Liver (tissue), 9 donors: ENCODE data around the gene FAAP100. TPM values are rescaled to one million over a fixed set of nuclear protein-coding genes. Genes with fewer than 3 reads are reported as not detected.

Experiments used
- DNase-seq: peaks from one replicate; pipeline ENCODE4 v3.0.0-alpha.2; 2017; ENCODE audit warnings: low spot score
- H3K27ac ChIP-seq, 2 donors: one replicate each; pipeline ENCODE4 v1.7.0; 2013; ENCODE audit warnings: inconsistent platforms in 2 of 2, low read length in 2 of 2, control low read depth in 1 of 2, low read depth in 1 of 2, mild to moderate bottlenecking in 1 of 2
- H3K27me3 ChIP-seq, 4 donors: one replicate each; pipeline versions ENCODE4 v1.6.1 to v1.7.0; 2013; ENCODE audit warnings: low read length in 3 of 4, inconsistent platforms in 1 of 4, mild to moderate bottlenecking in 1 of 4, moderate library complexity in 1 of 4; ENCODE audit not compliant: control insufficient read depth in 4 of 4, insufficient read depth in 4 of 4
- H3K36me3 ChIP-seq, 4 donors: one replicate each; pipeline versions ENCODE4 v1.6.1 to v1.7.0; 2013; ENCODE audit warnings: low read length in 3 of 4, mild to moderate bottlenecking in 3 of 4, low read depth in 1 of 4, moderate library complexity in 1 of 4; ENCODE audit not compliant: control insufficient read depth in 4 of 4, insufficient read depth in 3 of 4
- H3K4me1 ChIP-seq, 4 donors: one replicate each; pipeline versions ENCODE4 v1.6.1 to v1.7.0; 2013; ENCODE audit warnings: low read length in 3 of 4, mild to moderate bottlenecking in 3 of 4, moderate library complexity in 1 of 4; ENCODE audit not compliant: control insufficient read depth in 4 of 4, insufficient read depth in 4 of 4
- H3K4me3 ChIP-seq, 3 donors: one replicate each; pipeline versions ENCODE4 v1.6.1 to v1.7.0; 2013; ENCODE audit warnings: low read length in 3 of 3, control low read depth in 1 of 3, low read depth in 1 of 3, mild to moderate bottlenecking in 1 of 3
- H3K9ac ChIP-seq, 2 donors: one replicate each; pipeline ENCODE4 v1.7.0; 2013; ENCODE audit warnings: low read length in 2 of 2, mild to moderate bottlenecking in 2 of 2, moderate library complexity in 2 of 2, control low read depth in 1 of 2, low read depth in 1 of 2
- H3K9me3 ChIP-seq, 4 donors: one replicate each; pipeline versions ENCODE4 v1.6.1 to v1.7.0; 2013; ENCODE audit warnings: low read length in 3 of 4; ENCODE audit not compliant: control insufficient read depth in 4 of 4
- CTCF ChIP-seq: fragments of 150-350 bp; IDR thresholded peaks from 2 replicates; pipeline ENCODE4 v1.5.1; 2017; ENCODE audit warnings: improper control_type of control experiment, low read depth, low read length; ENCODE audit not compliant: missing input control
- EGR1 ChIP-seq, 2 donors: IDR thresholded peaks; 2 replicates each; pipeline ENCODE4 v1.6.1; 2016 to 2018; ENCODE audit warnings: antibody characterized with exemption in 2 of 2, low read depth in 2 of 2
- FOXA2 ChIP-seq: IDR thresholded peaks from 2 replicates; pipeline ENCODE4 v1.6.1; 2016; ENCODE audit warnings: antibody characterized with exemption
- HNF4A ChIP-seq, 2 donors: conservative IDR thresholded peaks; 2 replicates each; pipeline ENCODE4 v1.6.1; 2016; ENCODE audit warnings: antibody characterized with exemption in 2 of 2, mild to moderate bottlenecking in 2 of 2
- HNF4G ChIP-seq: IDR thresholded peaks from 2 replicates; pipeline ENCODE4 v1.6.1; 2016; ENCODE audit warnings: antibody characterized with exemption
- JUND ChIP-seq, 2 donors: IDR thresholded peaks; 2 replicates each; pipeline ENCODE4 v1.6.1; 2016; ENCODE audit warnings: antibody characterized with exemption in 2 of 2
- MAX ChIP-seq: IDR thresholded peaks from 2 replicates; pipeline ENCODE4 v1.6.1; 2016; ENCODE audit warnings: antibody characterized with exemption
- NR2F2 ChIP-seq: IDR thresholded peaks from 2 replicates; pipeline ENCODE4 v1.6.1; 2016; ENCODE audit warnings: antibody characterized with exemption
- RAD21 ChIP-seq, 2 donors: IDR thresholded peaks; 2 replicates each; pipeline ENCODE4 v1.6.1; 2016; ENCODE audit warnings: antibody characterized with exemption in 2 of 2, mild to moderate bottlenecking in 2 of 2
- REST ChIP-seq: IDR thresholded peaks from 2 replicates; pipeline ENCODE4 v1.6.1; 2016; ENCODE audit warnings: antibody characterized with exemption, mild to moderate bottlenecking
- TAF1 ChIP-seq: conservative IDR thresholded peaks from 2 replicates; pipeline ENCODE4 v1.6.1; 2016; ENCODE audit warnings: antibody characterized with exemption, mild to moderate bottlenecking
- YY1 ChIP-seq: IDR thresholded peaks from 2 replicates; pipeline ENCODE4 v1.6.1; 2016; ENCODE audit warnings: antibody characterized with exemption, mild to moderate bottlenecking
- WGBS: extraction: QIAGEN DNeasy Blood & Tissue Kit; methylation state at CpG from one replicate; pipeline ENCODE4 v1.1.7; 2013; 5-methylcytosine and 5-hydroxymethylcytosine counted together
- polyA plus RNA-seq, 2 donors: library from polyadenylated mRNA; stranded (reverse) in 1 of 2; unstranded in 1 of 2; fragments of 200-250 nt in 1 of 2; fragments of >200 nt in 1 of 2; fragmentation: Nextera tagmentation in 1 of 2; extraction: Ambion mirVana in 1 of 2; gene quantifications; one replicate each; pipeline versions ENCODE4 v1.2.1 to v1.2.3, GENCODE V29; 2013 to 2015
- total RNA-seq, 2 donors: library from RNA; depleted of rRNA; stranded (reverse); fragments of >200 nt; gene quantifications; one replicate each; pipeline ENCODE4 v1.2.3, GENCODE V29; 2014
- TF ChIP-seq, protein P1 (sequence below): IDR thresholded peaks from 2 replicates; pipeline ENCODE4 v1.6.1; 2016; ENCODE audit warnings: antibody characterized with exemption
- donor health status: healthy.
- donor health status: healthy.
- donor health status: healthy.
- donor health status: healthy.
- donor health status: healthy.

Gene FAAP100
- total and polyA plus RNA-seq, 4 donors, result 8.1 to 14.7 (median 9.7) TPM

GRCh38 chr17:81565231-81565630 is 13.1 kb upstream of the FAAP100 start:
- no peak for DNase-seq
- Histone ChIP-seq H3K4me1 (peaks cover 6 to 31% (median 25%) of the 10 kb centered on the region in 4 donors), H3K27me3 (no peaks in the 10 kb centered on the region), H3K27ac (no peak overlapping the region), H3K9ac (no peak overlapping the region), H3K36me3 (peaks cover 10 to 60% (median 43%) of the 10 kb centered on the region in 4 donors), H3K4me3 (no peak overlapping the region), H3K9me3 (no peaks in the 10 kb centered on the region)
- 95% methylated on average over 16 of the region's 16 CpGs for WGBS
- no peak for TF ChIP-seq HNF4G
- no peak for TF ChIP-seq EGR1 (IDR thresholded peaks at IDR 0.05; ENCODE audit: low read depth in 2 of 2)
- TF ChIP-seq YY1, result no peak
- TF ChIP-seq CTCF, result no peak
- TF ChIP-seq FOXA2, result no peak
- TF ChIP-seq JUND (IDR thresholded peaks at IDR 0.05), result no peak
- no peak for TF ChIP-seq MAX
- no peak for TF ChIP-seq TAF1
- TF ChIP-seq, protein P1, sequence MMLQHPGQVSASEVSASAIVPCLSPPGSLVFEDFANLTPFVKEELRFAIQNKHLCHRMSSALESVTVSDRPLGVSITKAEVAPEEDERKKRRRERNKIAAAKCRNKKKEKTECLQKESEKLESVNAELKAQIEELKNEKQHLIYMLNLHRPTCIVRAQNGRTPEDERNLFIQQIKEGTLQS, result no peak
- no peak for TF ChIP-seq HNF4A (conservative IDR thresholded peaks at IDR 0.05)

- WGBS, result 94% methylated on average over 17 of the region's 17 CpGs
- DNase-seq, result no peak
- H3K9ac ChIP-seq, result no peak overlapping the region
- no peak overlapping the region for H3K4me3 ChIP-seq
- no peaks in the 10 kb centered on the region for H3K9me3 ChIP-seq
- peaks cover 13 to 56% (median 39%) of the 10 kb centered on the region in 4 donors for H3K36me3 ChIP-seq
- TF ChIP-seq RAD21 (IDR thresholded peaks at IDR 0.05) (no peak), REST (no peak), TAF1 (no peak), NR2F2 (no peak), HNF4A (conservative IDR thresholded peaks at IDR 0.05) (no peak)
- TF ChIP-seq, protein P1, result no peak
- peaks cover 6 to 31% (median 25%) of the 10 kb centered on the region in 4 donors for H3K4me1 ChIP-seq
- no peaks in the 10 kb centered on the region for H3K27me3 ChIP-seq
- H3K27ac ChIP-seq, result no peak overlapping the region
These were observed 12.6 kb upstream of the FAAP100 start for GRCh38 chr17:81564778-81565177.
